Calu3 (cell line): ENCODE data around the gene GASK1A. TPM values are rescaled to one million over a fixed set of nuclear protein-coding genes. Genes with fewer than 3 reads are reported as not detected.

ENCODE experiments used
- BruUV-seq: library from RNA; stranded (reverse); fragments of 400-500 nt; replicated peaks from 2 replicates; lab custom pipeline; 2021; lab: Mats Ljungman, UMichigan
- CTCF ChIA-PET: fragments of 300-600 bp; sonication (Branson Sonifier 250); formaldehyde crosslinking; loops from one replicate; lab custom pipeline; 2022; ENCODE audit warnings: antibody characterized with exemption; lab: Charles Lee
- DNase-seq: peaks from one replicate; pipeline ENCODE4 v3.0.0; 2022
- H3K27ac Mint-ChIP-seq: one replicate; pipeline ENCODE4 v1.8.0; 2022; ENCODE audit warnings: mixed read lengths; ENCODE audit not compliant: unreplicated experiment
- H3K27me3 Mint-ChIP-seq: one replicate; pipeline ENCODE4 v1.8.0; 2022; ENCODE audit warnings: mixed read lengths; ENCODE audit not compliant: unreplicated experiment
- H3K36me3 Mint-ChIP-seq: one replicate; pipeline ENCODE4 v1.8.0; 2022; ENCODE audit warnings: mild to moderate bottlenecking, moderate library complexity, mixed read lengths; ENCODE audit not compliant: insufficient read depth, unreplicated experiment
- H3K4me1 Mint-ChIP-seq: one replicate; pipeline ENCODE4 v1.8.0; 2022; ENCODE audit warnings: mild to moderate bottlenecking, low read depth, mixed read lengths; ENCODE audit not compliant: unreplicated experiment
- H3K4me3 Mint-ChIP-seq: one replicate; pipeline ENCODE4 v1.8.0; 2022; ENCODE audit warnings: mild to moderate bottlenecking, low read depth, moderate library complexity, mixed read lengths; ENCODE audit not compliant: unreplicated experiment
- H3K9me3 Mint-ChIP-seq: one replicate; pipeline ENCODE4 v1.8.0; 2022; ENCODE audit warnings: low read depth, mixed read lengths; ENCODE audit not compliant: unreplicated experiment
- intact Hi-C: fragments of 100-400 bp; cut with micrococcal nuclease; formaldehyde crosslinking; loops from one replicate; pipeline ENCODE4 v1.10.0; 2022; ENCODE audit not compliant: unreplicated experiment
- total RNA-seq: library from RNA; stranded (reverse); gene quantifications from 2 replicates; pipeline ENCODE4 v1.2.3, GENCODE V29; 2022
- TF ChIP-seq, protein P1 (sequence below): fragments of 200-600 bp; IDR thresholded peaks from one replicate; pipeline ENCODE4 v1.8.0; 2022; ENCODE audit warnings: antibody characterized with exemption; ENCODE audit not compliant: unreplicated experiment

The GASK1A gene
- total RNA-seq, 1 experiment from 2014 or later: 2.3 TPM

DNA sequence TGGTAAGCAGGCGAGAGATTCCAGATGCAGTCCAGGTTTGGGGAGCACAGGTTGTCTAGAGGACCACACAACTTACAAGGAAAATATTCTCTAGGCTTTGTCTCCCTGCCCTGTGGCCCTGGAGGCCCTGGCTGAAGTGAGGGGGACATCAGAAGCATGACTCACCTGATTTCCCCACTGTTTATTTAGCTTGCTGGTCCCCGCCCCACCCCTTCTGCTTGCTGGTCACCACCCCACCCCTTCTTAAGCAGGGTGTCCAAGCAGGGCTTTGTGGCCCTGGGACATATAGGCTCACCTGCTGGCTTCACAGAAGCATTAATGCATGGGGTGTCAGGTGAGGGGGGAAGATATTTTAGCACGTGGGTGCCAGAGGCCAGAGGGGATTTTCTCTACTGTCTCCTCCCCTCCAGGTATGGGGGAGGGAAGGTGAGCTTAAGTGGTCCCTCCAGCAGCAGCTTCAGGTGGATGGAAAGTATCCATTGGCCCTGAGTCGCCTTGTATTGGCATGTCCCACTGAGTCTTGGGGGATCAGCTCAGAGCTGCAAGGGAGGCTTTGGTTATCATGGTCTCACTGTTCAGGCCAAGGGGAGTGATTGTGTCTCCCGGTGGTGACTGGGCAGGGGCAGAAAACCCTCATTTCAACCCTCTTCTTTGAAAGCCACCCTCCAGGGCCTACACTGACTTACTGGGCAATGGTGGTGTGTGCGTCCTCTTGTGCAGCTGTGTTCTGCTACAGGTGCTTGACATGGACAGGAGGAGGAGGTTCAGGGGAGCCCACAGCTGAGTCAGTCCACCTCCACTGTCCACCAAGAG lies 49.8 kb downstream of the GASK1A start:
- no peak overlapping the region for H3K4me3 Mint-ChIP-seq
- TF ChIP-seq, protein P1, sequence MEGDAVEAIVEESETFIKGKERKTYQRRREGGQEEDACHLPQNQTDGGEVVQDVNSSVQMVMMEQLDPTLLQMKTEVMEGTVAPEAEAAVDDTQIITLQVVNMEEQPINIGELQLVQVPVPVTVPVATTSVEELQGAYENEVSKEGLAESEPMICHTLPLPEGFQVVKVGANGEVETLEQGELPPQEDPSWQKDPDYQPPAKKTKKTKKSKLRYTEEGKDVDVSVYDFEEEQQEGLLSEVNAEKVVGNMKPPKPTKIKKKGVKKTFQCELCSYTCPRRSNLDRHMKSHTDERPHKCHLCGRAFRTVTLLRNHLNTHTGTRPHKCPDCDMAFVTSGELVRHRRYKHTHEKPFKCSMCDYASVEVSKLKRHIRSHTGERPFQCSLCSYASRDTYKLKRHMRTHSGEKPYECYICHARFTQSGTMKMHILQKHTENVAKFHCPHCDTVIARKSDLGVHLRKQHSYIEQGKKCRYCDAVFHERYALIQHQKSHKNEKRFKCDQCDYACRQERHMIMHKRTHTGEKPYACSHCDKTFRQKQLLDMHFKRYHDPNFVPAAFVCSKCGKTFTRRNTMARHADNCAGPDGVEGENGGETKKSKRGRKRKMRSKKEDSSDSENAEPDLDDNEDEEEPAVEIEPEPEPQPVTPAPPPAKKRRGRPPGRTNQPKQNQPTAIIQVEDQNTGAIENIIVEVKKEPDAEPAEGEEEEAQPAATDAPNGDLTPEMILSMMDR: no peak
- no peaks in the 10 kb centered on the region for H3K4me1 Mint-ChIP-seq
- H3K9me3 Mint-ChIP-seq: no peaks in the 10 kb centered on the region
- CTCF ChIA-PET: interaction anchor here (0.6 to 0.9 kb wide), 2 partner anchors 27 to 1182 kb away, joined by 3 to 4 read pairs; no protein-coding TSS in a partner anchor
- DNase-seq: peak; percentile 44
- H3K36me3 Mint-ChIP-seq: no peaks in the 10 kb centered on the region
- H3K27ac Mint-ChIP-seq: no peak overlapping the region
- no TSS peak for BruUV-seq
- intact Hi-C loops: no loop called here
- peaks cover 6% of the 10 kb centered on the region for H3K27me3 Mint-ChIP-seq

DNA sequence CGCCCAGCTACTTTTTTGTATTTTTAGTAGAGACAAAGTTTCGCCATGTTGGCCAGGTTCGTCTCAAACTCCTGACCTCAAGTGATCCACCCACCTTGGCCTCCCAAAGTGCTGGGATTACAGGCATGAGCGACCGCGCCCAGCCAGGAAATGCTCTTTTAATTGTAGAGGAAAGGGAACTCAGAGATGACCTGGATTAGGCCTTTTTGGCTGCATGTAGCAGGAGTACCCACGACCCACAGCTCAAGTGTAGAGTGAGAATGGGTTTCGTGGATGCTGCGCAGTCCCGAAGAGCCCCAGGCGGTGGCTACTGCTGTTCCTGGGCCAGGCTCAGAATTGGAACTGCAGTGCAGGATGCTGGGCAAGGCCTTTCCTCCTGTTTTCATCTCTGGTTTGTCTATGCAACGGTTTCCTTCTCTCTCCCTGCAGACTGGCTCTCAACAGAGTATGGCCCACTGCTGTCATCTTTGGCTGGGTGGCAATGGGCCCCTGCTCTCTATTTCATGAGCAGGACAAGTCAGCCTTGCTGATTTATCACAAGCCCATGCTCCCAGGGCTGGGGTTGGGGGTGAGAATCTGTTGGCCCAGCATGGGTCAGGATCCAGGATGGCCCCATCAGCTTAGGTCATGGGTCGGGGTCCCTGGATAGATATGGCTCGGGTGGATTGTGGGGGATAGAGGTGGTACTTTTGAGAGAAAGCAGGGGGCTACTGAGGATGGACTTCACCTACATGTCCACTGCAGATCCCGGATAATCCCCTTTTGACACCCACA lies 51.2 kb downstream of the GASK1A start:
- TF ChIP-seq, protein P1: no peak
- Mint-ChIP-seq H3K9me3 (no peaks in the 10 kb centered on the region), H3K36me3 (no peaks in the 10 kb centered on the region), H3K27me3 (peaks cover 13% of the 10 kb centered on the region), H3K4me3 (no peak overlapping the region), H3K4me1 (no peaks in the 10 kb centered on the region), H3K27ac (no peak overlapping the region)
- CTCF ChIA-PET: no interaction called here
- BruUV-seq: no TSS peak
- intact Hi-C loops: no loop called here
- DNase-seq: no peak

DNA sequence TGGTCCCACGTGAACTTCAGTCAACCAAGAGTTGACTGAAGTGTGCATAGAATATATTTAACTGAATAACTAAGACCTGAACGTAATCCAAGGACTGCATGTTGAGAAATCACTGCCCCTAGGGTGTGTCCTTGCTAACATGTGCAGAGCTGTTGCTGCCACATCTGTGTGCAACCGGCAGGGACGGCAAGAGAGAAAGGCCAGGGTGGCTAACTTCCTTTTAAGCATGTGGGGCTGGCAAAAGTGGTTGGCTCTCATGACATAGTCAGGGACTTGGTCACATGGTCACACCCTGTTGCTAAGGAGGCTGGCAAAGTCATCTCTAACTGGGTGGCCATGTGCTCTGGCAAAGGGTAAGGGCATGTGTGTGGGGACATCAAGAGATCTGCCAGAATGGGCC lies 52.4 kb downstream of the GASK1A start:
- intact Hi-C loops: no loop called here
- no TSS peak for BruUV-seq
- H3K36me3 Mint-ChIP-seq: no peaks in the 10 kb centered on the region
- no peaks in the 10 kb centered on the region for H3K4me1 Mint-ChIP-seq
- no peaks in the 10 kb centered on the region for H3K9me3 Mint-ChIP-seq
- H3K4me3 Mint-ChIP-seq: no peak overlapping the region
- DNase-seq: no peak
- no peak overlapping the region for H3K27ac Mint-ChIP-seq
- peaks cover 20% of the 10 kb centered on the region for H3K27me3 Mint-ChIP-seq
- TF ChIP-seq, protein P1: no peak
- CTCF ChIA-PET: no interaction called here

DNA sequence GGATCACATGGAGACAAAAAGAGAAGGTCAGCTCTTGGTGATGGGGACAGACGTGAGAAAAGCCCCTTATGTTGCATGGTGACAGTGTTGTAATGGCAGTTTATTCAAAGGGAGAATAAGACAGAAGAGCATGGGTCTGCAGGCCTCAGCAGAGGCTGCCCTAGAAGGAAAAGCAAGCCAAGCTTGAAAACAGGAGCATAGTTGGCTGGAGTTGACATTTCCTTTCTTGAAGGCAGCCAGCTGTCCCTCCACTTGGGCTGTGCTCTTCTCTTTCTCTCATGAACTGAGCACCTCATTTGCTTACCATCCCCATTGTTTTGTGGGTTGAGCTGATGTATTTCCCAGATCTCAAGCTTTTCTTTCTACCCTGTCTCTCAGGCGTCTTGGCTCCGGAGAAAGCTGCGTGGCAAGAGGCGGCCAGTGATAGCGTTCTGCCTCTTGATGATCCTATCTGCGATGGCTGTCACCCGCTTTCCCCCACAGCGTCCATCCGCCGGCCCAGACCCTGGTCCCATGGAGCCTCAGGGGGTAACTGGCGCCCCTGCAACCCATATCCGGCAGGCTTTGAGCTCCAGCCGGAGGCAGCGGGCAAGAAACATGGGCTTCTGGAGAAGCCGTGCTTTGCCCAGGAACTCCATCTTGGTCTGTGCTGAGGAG lies 52.9 kb downstream of the GASK1A start:
- BruUV-seq: no TSS peak
- H3K27me3 Mint-ChIP-seq: peaks cover 25% of the 10 kb centered on the region
- no peaks in the 10 kb centered on the region for H3K9me3 Mint-ChIP-seq
- intact Hi-C loops: no loop called here
- H3K4me3 Mint-ChIP-seq: no peak overlapping the region
- CTCF ChIA-PET: no interaction called here
- H3K4me1 Mint-ChIP-seq: no peaks in the 10 kb centered on the region
- TF ChIP-seq, protein P1: no peak
- H3K36me3 Mint-ChIP-seq: no peaks in the 10 kb centered on the region
- no peak overlapping the region for H3K27ac Mint-ChIP-seq
- DNase-seq: no peak
